HCT116 (cell line): Measurements from ENCODE around the gene SKIC8. TPM values are rescaled to one million over a fixed set of nuclear protein-coding genes. Genes with fewer than 3 reads are reported as not detected.

ENCODE experiments used
- ATAC-seq: fragments of 200-7000 bp; cut with Tn5 transposase; 2 replicates; pipeline ENCODE4 v1.9.1; 2020; ENCODE audit warnings: mild to moderate bottlenecking, moderate library complexity
- BruUV-seq: library from RNA; stranded (reverse); fragments of 400-500 nt; replicated peaks from 2 replicates; lab custom pipeline; 2021; lab: Mats Ljungman, UMichigan
- CTCF ChIA-PET: fragments of 300-600 bp; sonication (Branson Sonifier 250); formaldehyde crosslinking; loops from one replicate; lab custom pipeline; 2021; ENCODE audit warnings: antibody characterized with exemption; lab: Charles Lee
- POLR2A ChIA-PET: fragments of 300-600, 350-600 bp; sonication (Branson Sonifier 250); formaldehyde crosslinking; loops from one replicate; lab custom pipeline; 2021; ENCODE audit warnings: antibody characterized with exemption; lab: Charles Lee
- RAD21 ChIA-PET, 2 experiments: fragments of 300-600 bp; sonication (Branson Sonifier 250); formaldehyde crosslinking; loops; one replicate each; lab custom pipeline; 2023; ENCODE audit warnings: low total read pairs in 2 of 2; ENCODE audit not compliant: uncharacterized antibody in 2 of 2, unreplicated experiment in 2 of 2, low non-redundant PET in 1 of 2; lab: Charles Lee
- DNase-seq: peaks from one replicate; pipeline ENCODE4 v3.0.0-alpha.2; 2010; ENCODE audit warnings: low read depth, low spot score
- H2AFZ ChIP-seq: fragments of 200-600 bp; shearing (Covaris generic), sonication (generic); 2 replicates; pipeline ENCODE4 v1.6.1; 2017; ENCODE audit warnings: low read depth, mixed run types, mixed read lengths, antibody characterized with exemption, low read length; ENCODE audit not compliant: poor library complexity, severe bottlenecking
- H3K27ac ChIP-seq: 2 replicates; pipeline ENCODE4 v1.5.1; 2012; ENCODE audit warnings: low read depth, low read length
- H3K27me3 ChIP-seq: fragments of 200-600 bp; sonication (generic); 2 replicates; pipeline ENCODE4 v1.6.1; 2016; ENCODE audit warnings: mixed run types, low read length, mixed read lengths; ENCODE audit not compliant: insufficient read depth
- H3K36me3 ChIP-seq, 2 experiments: fragments of 200-500 bp in 1 of 2; fragments of 200-600 bp in 1 of 2; sonication (Bioruptor generic) in 1 of 2; sonication (generic) in 1 of 2; 2 replicates each; pipeline versions ENCODE4 v1.5.1 to v1.6.1; 2014 to 2016; ENCODE audit warnings: low read length in 2 of 2, inconsistent platforms in 1 of 2, mixed read lengths in 1 of 2, mixed run types in 1 of 2; ENCODE audit not compliant: insufficient read depth in 2 of 2, control insufficient read depth in 1 of 2
- H3K4me1 ChIP-seq, 2 experiments: fragments of 200-600 bp in 1 of 2; sonication (generic) in 1 of 2; 2 replicates each; pipeline versions ENCODE4 v1.5.1 to v1.6.1; 2012 to 2017; ENCODE audit warnings: low read length in 2 of 2, inconsistent platforms in 1 of 2, mild to moderate bottlenecking in 1 of 2, mixed read lengths in 1 of 2, mixed run types in 1 of 2, moderate library complexity in 1 of 2; ENCODE audit not compliant: insufficient read depth in 2 of 2, control insufficient read depth in 1 of 2
- H3K4me2 ChIP-seq: fragments of 200-600 bp; sonication (generic); 2 replicates; pipeline ENCODE4 v1.6.1; 2017; ENCODE audit warnings: mixed run types, low read length, mixed read lengths
- H3K4me3 ChIP-seq, 2 experiments: fragments of 200-600 bp in 1 of 2; sonication (generic) in 1 of 2; replicated peaks in 1 of 2; 2 replicates each; pipeline ENCODE4 v1.5.1; 2011 to 2016; ENCODE audit warnings: low read length in 2 of 2, control low read depth in 1 of 2, low read depth in 1 of 2, mild to moderate bottlenecking in 1 of 2, mixed read lengths in 1 of 2, mixed run types in 1 of 2
- H3K79me2 ChIP-seq: fragments of 200-600 bp; sonication (generic); 2 replicates; pipeline ENCODE4 v1.6.1; 2017; ENCODE audit warnings: mild to moderate bottlenecking, mixed run types, low read length, moderate library complexity, mixed read lengths; ENCODE audit not compliant: insufficient read depth
- H3K9ac ChIP-seq: fragments of 200-600 bp; sonication (generic); 2 replicates; pipeline ENCODE4 v1.6.1; 2016; ENCODE audit warnings: low read length, mixed read lengths
- H3K9me2 ChIP-seq: fragments of 200-600 bp; sonication (generic), shearing (Covaris generic); 2 replicates; pipeline ENCODE4 v1.6.1; 2017; ENCODE audit warnings: mixed run types, mild to moderate bottlenecking, moderate library complexity; ENCODE audit not compliant: insufficient read depth
- H3K9me3 ChIP-seq, 2 experiments: fragments of 200-500 bp in 1 of 2; fragments of 200-600 bp in 1 of 2; sonication (Bioruptor generic) in 1 of 2; sonication (generic) in 1 of 2; 2 replicates each; pipeline ENCODE4 v1.6.1; 2014 to 2017; ENCODE audit warnings: low read length in 2 of 2, mixed read lengths in 2 of 2, inconsistent platforms in 1 of 2, low read depth in 1 of 2, mild to moderate bottlenecking in 1 of 2, mixed run types in 1 of 2, moderate library complexity in 1 of 2; ENCODE audit not compliant: control insufficient read depth in 1 of 2, insufficient read depth in 1 of 2
- H4K20me1 ChIP-seq: fragments of 200-600 bp; sonication (generic), shearing (Covaris generic); 2 replicates; pipeline ENCODE4 v1.6.1; 2017; ENCODE audit warnings: mixed run types, mild to moderate bottlenecking, moderate library complexity; ENCODE audit not compliant: insufficient read depth
- CBX3 ChIP-seq: IDR thresholded peaks from 2 replicates; pipeline ENCODE4 v1.6.1; 2012; ENCODE audit warnings: low read depth
- CTCF ChIP-seq, 3 experiments: fragments of 200-600 bp in 1 of 3; sonication (generic) in 1 of 3; IDR thresholded peaks in 2 of 3; conservative IDR thresholded peaks in 1 of 3; 2 replicates each; pipeline ENCODE4 v1.5.1; 2012 to 2017; ENCODE audit warnings: low read depth in 2 of 3, low read length in 2 of 3, antibody characterized with exemption in 1 of 3, borderline replicate concordance in 1 of 3, control low read depth in 1 of 3, mild to moderate bottlenecking in 1 of 3, mixed read lengths in 1 of 3, mixed run types in 1 of 3, moderate library complexity in 1 of 3; ENCODE audit not compliant: insufficient read depth in 1 of 3
- POLR2AphosphoS5 ChIP-seq: IDR thresholded peaks from 2 replicates; pipeline ENCODE4 v1.6.1; 2011; ENCODE audit warnings: mild to moderate bottlenecking, low read depth, low read length, moderate library complexity
- RAD21 ChIP-seq: IDR thresholded peaks from 2 replicates; pipeline ENCODE4 v1.6.1; 2012; ENCODE audit warnings: low read depth, mild to moderate bottlenecking
- SP1 ChIP-seq: IDR thresholded peaks from 2 replicates; pipeline ENCODE4 v1.6.1; 2012; ENCODE audit warnings: low read depth
- ZBTB33 ChIP-seq: IDR thresholded peaks from 2 replicates; pipeline ENCODE4 v1.6.1; 2011; ENCODE audit warnings: mild to moderate bottlenecking, low read length, moderate library complexity; ENCODE audit not compliant: insufficient replicate concordance; ENCODE audit errors: extremely low read depth
- intact Hi-C: fragments of 100-400 bp; cut with micrococcal nuclease; formaldehyde crosslinking; loops from 2 replicates; pipeline ENCODE4 v1.10.0; 2022
- total RNA-seq: library from RNA; stranded (reverse); gene quantifications from one replicate; pipeline ENCODE4 v1.2.1, GENCODE V29; 2021; ENCODE audit not compliant: unreplicated experiment

SKIC8 gene
- total RNA-seq, 1 experiment from 2014 or later = 57.1 TPM

GRCh38 chr15:78308422-78309032 lies 9.1 kb upstream of the SKIC8 start:
- no peak overlapping the region for H3K27ac ChIP-seq
- no peaks in the 10 kb centered on the region for H4K20me1 ChIP-seq
- H3K4me1 ChIP-seq = peaks cover 4 to 16% of the 10 kb centered on the region in 2 experiments; a peak in 3 of 4 replicates
- ChIA-PET POLR2A (interaction anchor here (2.4 kb wide), 1 partner anchor 9 kb away, joined by 11 read pairs; the partner anchor contains the start of gene SKIC8), CTCF (interaction anchor here (0.7 to 3.4 kb wide), 9 partner anchors 9 to 442 kb away, joined by 3 to 28 read pairs (median 9); partner anchors contain the start of gene SKIC8), RAD21 (interaction anchor here (1.2 to 1.5 kb wide), 2 partner anchors 107 to 401 kb away, joined by 4 read pairs; no protein-coding TSS in a partner anchor)
- H3K9me2 ChIP-seq = no peaks in the 10 kb centered on the region
- H3K36me3 ChIP-seq = no peaks in the 10 kb centered on the region
- H3K27me3 ChIP-seq = no peaks in the 10 kb centered on the region
- DNase-seq = peak; percentile 54
- BruUV-seq = no TSS peak
- ATAC-seq = peak; percentile 97
- H3K9me3 ChIP-seq = no peaks in the 10 kb centered on the region
- peak overlapping the region; percentile 24; the same call in 1 of the 2 replicates for H3K9ac ChIP-seq
- intact Hi-C loops = loop anchor here (1.0 to 5.0 kb wide), 5 partner anchors 107 to 442 kb away; no protein-coding TSS in a partner anchor
- no peaks in the 10 kb centered on the region for H3K79me2 ChIP-seq
- H3K4me2 ChIP-seq = peak overlapping the region; percentile 65
- H2AFZ ChIP-seq = peak overlapping the region; percentile 91
- H3K4me3 ChIP-seq = peak overlapping the region; percentile 20 to 43
- TF ChIP-seq RAD21 (peak; percentile 97), SP1 (no peak), CBX3 (no peak), POLR2AphosphoS5 (0 out of 2 replicates have a peak, but pooled peaks have one; percentile 13), ZBTB33 (no peak), CTCF (IDR thresholded peaks at IDR 0.05 in 2 of 3, conservative IDR thresholded peaks at IDR 0.05 in 1 of 3; ENCODE audit: borderline replicate concordance in 1 of 3, insufficient read depth in 1 of 3, low read depth in 2 of 3, low read length in 2 of 3) (peak; percentile 86 to 98 (median 96))
- TF ChIP-seq, all 23 proteins: peak for 3
